Tibial nerve (tissue), 3 donors: ENCODE results near the gene SLC10A7.

Experiments used
- POLR2A ChIP-seq, 2 donors: fragments of 450-650 bp; IDR thresholded peaks; one replicate each; pipeline ENCODE4 v1.6.1; 2017; ENCODE audit warnings: antibody characterized with exemption in 2 of 2, mild to moderate bottlenecking in 2 of 2, moderate library complexity in 2 of 2
- TF ChIP-seq, protein P1 (sequence below), 5 experiments: fragments of 200-600 bp in 3 of 5; fragments of 450-650 bp in 2 of 5; sonication (generic) in 3 of 5; IDR thresholded peaks; one replicate each; pipeline ENCODE4 v1.5.1; 2016 to 2019; ENCODE audit warnings: antibody characterized with exemption in 5 of 5, mild to moderate bottlenecking in 3 of 5, moderate library complexity in 2 of 5

DNA sequence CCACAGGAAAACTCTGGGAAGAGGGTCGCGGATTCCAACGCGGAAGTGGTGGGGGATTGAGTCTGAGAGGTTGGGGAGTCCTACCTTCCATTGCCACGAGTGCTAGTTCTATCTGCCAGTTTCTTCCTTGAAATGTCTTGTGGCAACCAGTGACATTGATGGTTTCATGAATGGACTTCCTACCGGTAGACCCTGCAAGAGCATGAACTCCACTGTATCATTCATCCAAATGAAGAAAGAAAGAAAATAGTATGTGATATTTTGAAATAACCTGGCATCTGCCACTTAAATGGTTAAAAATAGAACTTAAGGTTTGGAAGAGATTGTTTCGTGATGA lies 1.1 kb upstream of the SLC10A7 start:
- TF ChIP-seq POLR2A (IDR thresholded peaks at IDR 0.05), result no peak
- TF ChIP-seq, protein P1, sequence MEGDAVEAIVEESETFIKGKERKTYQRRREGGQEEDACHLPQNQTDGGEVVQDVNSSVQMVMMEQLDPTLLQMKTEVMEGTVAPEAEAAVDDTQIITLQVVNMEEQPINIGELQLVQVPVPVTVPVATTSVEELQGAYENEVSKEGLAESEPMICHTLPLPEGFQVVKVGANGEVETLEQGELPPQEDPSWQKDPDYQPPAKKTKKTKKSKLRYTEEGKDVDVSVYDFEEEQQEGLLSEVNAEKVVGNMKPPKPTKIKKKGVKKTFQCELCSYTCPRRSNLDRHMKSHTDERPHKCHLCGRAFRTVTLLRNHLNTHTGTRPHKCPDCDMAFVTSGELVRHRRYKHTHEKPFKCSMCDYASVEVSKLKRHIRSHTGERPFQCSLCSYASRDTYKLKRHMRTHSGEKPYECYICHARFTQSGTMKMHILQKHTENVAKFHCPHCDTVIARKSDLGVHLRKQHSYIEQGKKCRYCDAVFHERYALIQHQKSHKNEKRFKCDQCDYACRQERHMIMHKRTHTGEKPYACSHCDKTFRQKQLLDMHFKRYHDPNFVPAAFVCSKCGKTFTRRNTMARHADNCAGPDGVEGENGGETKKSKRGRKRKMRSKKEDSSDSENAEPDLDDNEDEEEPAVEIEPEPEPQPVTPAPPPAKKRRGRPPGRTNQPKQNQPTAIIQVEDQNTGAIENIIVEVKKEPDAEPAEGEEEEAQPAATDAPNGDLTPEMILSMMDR (IDR thresholded peaks at IDR 0.05), result no peak
